ENCODE results near the gene ARHGAP8. TPM values are rescaled to one million over a fixed set of nuclear protein-coding genes. Genes with fewer than 3 reads are reported as not detected.

Gene ARHGAP8
- total RNA-seq = not detected in 2 replicates

DNA sequence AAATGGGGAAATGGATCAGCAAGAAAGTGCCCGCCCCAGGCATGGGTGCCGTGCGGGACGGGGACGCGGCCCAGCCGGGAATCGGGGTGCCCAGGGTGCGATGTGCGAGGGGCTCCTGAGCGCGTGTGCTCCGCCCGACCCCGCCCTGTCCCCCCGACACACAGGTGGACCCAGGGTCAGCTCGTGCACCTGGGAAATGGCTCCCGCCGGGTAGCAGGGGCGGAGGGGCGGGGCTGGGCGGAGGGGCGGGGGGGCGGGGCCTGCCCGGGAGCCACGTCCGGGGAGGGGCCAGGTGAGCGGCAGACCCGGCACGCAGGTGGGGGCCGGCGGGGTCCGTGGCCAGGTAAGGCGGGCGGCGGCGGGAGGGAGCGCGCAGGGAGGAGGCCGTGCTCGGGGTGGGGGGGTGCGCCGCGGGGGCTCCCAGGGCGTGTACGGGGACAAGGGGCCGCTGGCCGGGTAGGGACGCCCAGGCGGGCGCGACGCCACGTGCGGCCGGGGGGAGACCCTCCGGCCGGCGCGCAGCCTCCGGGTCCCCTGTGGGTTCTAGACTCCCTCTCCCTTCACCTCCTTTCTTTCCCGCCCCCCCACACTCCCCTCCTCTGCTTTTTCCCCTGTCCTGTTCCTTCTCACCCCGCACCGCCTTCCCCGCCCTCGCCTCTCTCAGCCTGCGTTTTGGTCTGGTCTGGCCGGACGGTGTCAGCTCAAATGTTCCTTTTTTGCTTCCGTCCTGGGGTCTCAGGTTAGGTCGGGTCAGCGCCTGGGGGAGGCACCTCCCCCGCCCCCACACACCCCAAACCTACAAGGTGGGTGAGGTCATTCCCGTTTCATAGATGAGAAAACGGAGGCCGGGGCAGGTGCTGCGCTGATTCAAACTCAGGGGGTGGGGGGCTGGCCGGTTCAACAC lies at the start of gene ARHGAP8:
TSS of gene ARHGAP8 (plus strand) at position 291 of the 904 bp plus-strand sequence. CDS start 33,953 bp downstream, outside the sequence.

Other genes starting within 250 kb of the ARHGAP8 start
- 1.9 and 7.4 TPM in 2 replicates for gene PRR5, start 50.4 kb upstream of the ARHGAP8 start, total RNA-seq

Measured in bladder microvascular endothelial cell (primary cell).